Thyroid gland (tissue), 4 donors: ENCODE data around the gene LBHD1. TPM values are rescaled to one million over a fixed set of nuclear protein-coding genes. Genes with fewer than 3 reads are reported as not detected.

ENCODE experiments used
- DNase-seq, 2 donors: peaks; one replicate each; pipeline ENCODE4 v3.0.0-alpha.2; 2019
- H3K27ac ChIP-seq, 3 donors: fragments of 200-600 bp; sonication (generic); 1 replicate in 2 of 3; 2 replicates in 1 of 3; pipeline ENCODE4 v1.5.1; 2016 to 2019; ENCODE audit warnings: mild to moderate bottlenecking in 1 of 3, moderate library complexity in 1 of 3
- H3K27me3 ChIP-seq: fragments of 200-600 bp; sonication (generic); one replicate; pipeline ENCODE4 v1.5.1; 2019
- H3K36me3 ChIP-seq, 2 donors: fragments of 200-600 bp; sonication (generic); one replicate each; pipeline ENCODE4 v1.5.1; 2016 to 2019
- H3K4me1 ChIP-seq, 2 donors: fragments of 200-600 bp; sonication (generic); one replicate each; pipeline ENCODE4 v1.5.1; 2017 to 2019
- H3K4me3 ChIP-seq, 3 donors: fragments of 200-600 bp; sonication (generic); replicated peaks in 1 of 3; 1 replicate in 2 of 3; 2 replicates in 1 of 3; pipeline ENCODE4 v1.5.1; 2016; ENCODE audit warnings: mild to moderate bottlenecking in 1 of 3
- H3K9me3 ChIP-seq: fragments of 200-600 bp; sonication (generic); one replicate; pipeline ENCODE4 v1.5.1; 2017
- POLR2A ChIP-seq, 2 donors: fragments of 450-650 bp; IDR thresholded peaks; one replicate each; pipeline ENCODE4 v1.6.1; 2017; ENCODE audit warnings: antibody characterized with exemption in 2 of 2, mild to moderate bottlenecking in 2 of 2, moderate library complexity in 1 of 2
- WGBS, 2 donors: methylation state at CpG; one replicate each; pipeline ENCODE4 v1.1.5; 2017; 5-methylcytosine and 5-hydroxymethylcytosine counted together
- intact Hi-C: fragments of 100-400 bp; cut with DNase I; formaldehyde crosslinking; loops from one replicate; pipeline ENCODE4 v1.15.1; 2023
- total RNA-seq, 4 donors: library from RNA; depleted of rRNA; stranded (reverse); fragments of >200 nt; gene quantifications; one replicate each; pipeline ENCODE4 v1.2.3, GENCODE V29; 2016
- TF ChIP-seq, protein P1 (sequence below), 6 experiments: fragments of 200-600 bp in 3 of 6; fragments of 450-650 bp in 3 of 6; sonication (generic) in 3 of 6; IDR thresholded peaks; one replicate each; pipeline ENCODE4 v1.5.1; 2016 to 2019; ENCODE audit warnings: antibody characterized with exemption in 6 of 6, mild to moderate bottlenecking in 2 of 6, inconsistent platforms in 1 of 6, moderate library complexity in 1 of 6

Gene LBHD1
- total RNA-seq, 4 donors from 2014 or later, result 5.8 to 15.5 (median 9.3) TPM

- Histone ChIP-seq H3K4me3 (no peak overlapping the region), H3K27me3 (no peaks in the 10 kb centered on the region), H3K27ac (no peak overlapping the region), H3K4me1 (peaks cover 0 to under 1% of the 10 kb centered on the region in 2 donors), H3K36me3 (peaks cover 77 to 90% of the 10 kb centered on the region in 2 donors), H3K9me3 (no peaks in the 10 kb centered on the region)
- intact Hi-C loops, result no loop called here
- DNase-seq, result no peak
- TF ChIP-seq, protein P1, sequence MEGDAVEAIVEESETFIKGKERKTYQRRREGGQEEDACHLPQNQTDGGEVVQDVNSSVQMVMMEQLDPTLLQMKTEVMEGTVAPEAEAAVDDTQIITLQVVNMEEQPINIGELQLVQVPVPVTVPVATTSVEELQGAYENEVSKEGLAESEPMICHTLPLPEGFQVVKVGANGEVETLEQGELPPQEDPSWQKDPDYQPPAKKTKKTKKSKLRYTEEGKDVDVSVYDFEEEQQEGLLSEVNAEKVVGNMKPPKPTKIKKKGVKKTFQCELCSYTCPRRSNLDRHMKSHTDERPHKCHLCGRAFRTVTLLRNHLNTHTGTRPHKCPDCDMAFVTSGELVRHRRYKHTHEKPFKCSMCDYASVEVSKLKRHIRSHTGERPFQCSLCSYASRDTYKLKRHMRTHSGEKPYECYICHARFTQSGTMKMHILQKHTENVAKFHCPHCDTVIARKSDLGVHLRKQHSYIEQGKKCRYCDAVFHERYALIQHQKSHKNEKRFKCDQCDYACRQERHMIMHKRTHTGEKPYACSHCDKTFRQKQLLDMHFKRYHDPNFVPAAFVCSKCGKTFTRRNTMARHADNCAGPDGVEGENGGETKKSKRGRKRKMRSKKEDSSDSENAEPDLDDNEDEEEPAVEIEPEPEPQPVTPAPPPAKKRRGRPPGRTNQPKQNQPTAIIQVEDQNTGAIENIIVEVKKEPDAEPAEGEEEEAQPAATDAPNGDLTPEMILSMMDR (IDR thresholded peaks at IDR 0.05), result no peak
- TF ChIP-seq POLR2A (IDR thresholded peaks at IDR 0.05), result no peak
- WGBS, 2 donors, result 92 to 94% methylated on average over 24 of the region's 24 CpGs
Observed at GRCh38 chr11:62715150-62716130, 43.4 kb upstream of the LBHD1 start.

DNA sequence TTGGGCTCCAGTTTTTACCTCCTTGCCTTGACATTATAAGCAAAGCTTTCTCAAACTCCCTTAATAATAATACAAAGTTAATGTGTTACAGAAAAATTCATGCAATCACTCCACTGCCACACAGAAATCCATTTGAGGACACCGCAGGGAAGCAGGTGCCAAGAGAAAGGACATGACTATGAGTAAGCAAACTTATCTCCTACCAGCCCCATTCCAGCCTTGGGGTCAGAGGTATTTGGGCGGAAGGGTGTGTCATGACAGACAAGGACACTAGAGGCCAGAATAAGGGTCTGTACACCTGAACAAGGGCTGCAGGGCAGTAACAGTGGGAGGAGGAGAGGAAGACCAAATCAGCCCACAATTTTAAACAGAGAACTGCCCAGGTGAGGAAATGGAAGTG is 41.3 kb upstream of the LBHD1 start:
- Histone ChIP-seq H3K9me3 (no peaks in the 10 kb centered on the region), H3K4me1 (peaks cover 13 to 14% of the 10 kb centered on the region in 2 donors), H3K4me3 (no peak overlapping the region), H3K36me3 (peaks cover 56 to 69% of the 10 kb centered on the region in 2 donors), H3K27ac (no peak overlapping the region), H3K27me3 (no peaks in the 10 kb centered on the region)
- intact Hi-C loops, result no loop called here
- 96 to 97% methylated on average over 2 of the region's 2 CpGs for WGBS, 2 donors
- no peak for DNase-seq
- TF ChIP-seq, protein P1 (IDR thresholded peaks at IDR 0.05), result no peak
- no peak for TF ChIP-seq POLR2A (IDR thresholded peaks at IDR 0.05)

GRCh38 chr11:62712861-62713260 is 40.8 kb upstream of the LBHD1 start:
- Histone ChIP-seq H3K27ac (no peak overlapping the region), H3K4me1 (peaks cover 14 to 16% of the 10 kb centered on the region in 2 donors), H3K4me3 (no peak overlapping the region), H3K9me3 (no peaks in the 10 kb centered on the region), H3K27me3 (no peaks in the 10 kb centered on the region), H3K36me3 (peaks cover 51 to 64% of the 10 kb centered on the region in 2 donors)
- intact Hi-C loops, result no loop called here
- TF ChIP-seq POLR2A (IDR thresholded peaks at IDR 0.05), result no peak
- TF ChIP-seq, protein P1 (IDR thresholded peaks at IDR 0.05), result no peak
- DNase-seq, result no peak
- WGBS, 2 donors, result 53 to 74% methylated on average over 3 of the region's 3 CpGs

- Histone ChIP-seq H3K4me3 (no peak overlapping the region), H3K36me3 (peaks cover 46 to 59% of the 10 kb centered on the region in 2 donors), H3K27me3 (no peaks in the 10 kb centered on the region), H3K4me1 (peaks cover 14 to 16% of the 10 kb centered on the region in 2 donors), H3K27ac (no peak overlapping the region), H3K9me3 (no peaks in the 10 kb centered on the region)
- TF ChIP-seq, protein P1 (IDR thresholded peaks at IDR 0.05), result no peak
- no peak for TF ChIP-seq POLR2A (IDR thresholded peaks at IDR 0.05)
- no peak for DNase-seq
- 87% methylated on average over 6 of the region's 6 CpGs for WGBS, 2 donors
- intact Hi-C loops, result no loop called here
Observed at GRCh38 chr11:62712276-62712812, 40.3 kb upstream of the LBHD1 start.

DNA sequence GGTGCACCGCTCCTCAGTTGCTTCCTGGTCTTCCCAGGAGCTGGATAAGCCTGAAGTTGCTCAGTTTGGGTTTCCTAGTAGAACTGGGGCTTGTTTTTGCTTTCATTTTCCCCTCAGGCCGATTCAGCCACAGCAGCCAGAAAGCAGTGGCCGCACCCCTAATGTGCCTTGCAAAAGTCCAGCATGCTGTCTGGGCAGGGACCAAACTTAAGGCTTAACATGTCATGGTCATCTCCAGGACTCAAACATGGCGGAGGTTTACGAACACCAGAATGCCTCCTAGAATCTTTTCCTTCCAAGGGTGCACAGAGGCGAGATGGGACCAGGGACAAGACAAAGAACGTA is 37.9 kb upstream of the LBHD1 start:
- peak in 1 of 2 donors; percentile 19 for DNase-seq
- peak overlapping the region; percentile 84 to 93 (median 88) for H3K27ac ChIP-seq
- intact Hi-C loops, result no loop called here
- TF ChIP-seq POLR2A (IDR thresholded peaks at IDR 0.05), result no peak
- TF ChIP-seq, protein P1 (IDR thresholded peaks at IDR 0.05), result no peak
- H3K36me3 ChIP-seq, result peaks cover 23 to 36% of the 10 kb centered on the region in 2 donors
- no peaks in the 10 kb centered on the region for H3K9me3 ChIP-seq
- WGBS, 2 donors, result 76 to 78% methylated on average over 7 of the region's 7 CpGs
- peak overlapping the region; percentile 1 to 42 (median 21) for H3K4me3 ChIP-seq
- H3K4me1 ChIP-seq, result peaks cover 20 to 29% of the 10 kb centered on the region in 2 donors
- H3K27me3 ChIP-seq, result no peaks in the 10 kb centered on the region
